HG02852 (cell line): ENCODE data around the gene RFC3.
"Not testable (repeated sequence)": the region's sequence is repeated elsewhere in the genome, so short reads cannot be mapped to it uniquely, and the experiment has no call there.

Experiments used
- ATAC-seq: cut with Tn5 transposase; IDR thresholded peaks from one replicate; pipeline ENCODE4 v1.9.1; 2021; ENCODE audit warnings: mild to moderate bottlenecking, moderate library complexity; ENCODE audit not compliant: unreplicated experiment

The RFC3 gene, protein sequence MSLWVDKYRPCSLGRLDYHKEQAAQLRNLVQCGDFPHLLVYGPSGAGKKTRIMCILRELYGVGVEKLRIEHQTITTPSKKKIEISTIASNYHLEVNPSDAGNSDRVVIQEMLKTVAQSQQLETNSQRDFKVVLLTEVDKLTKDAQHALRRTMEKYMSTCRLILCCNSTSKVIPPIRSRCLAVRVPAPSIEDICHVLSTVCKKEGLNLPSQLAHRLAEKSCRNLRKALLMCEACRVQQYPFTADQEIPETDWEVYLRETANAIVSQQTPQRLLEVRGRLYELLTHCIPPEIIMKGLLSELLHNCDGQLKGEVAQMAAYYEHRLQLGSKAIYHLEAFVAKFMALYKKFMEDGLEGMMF

DNA sequence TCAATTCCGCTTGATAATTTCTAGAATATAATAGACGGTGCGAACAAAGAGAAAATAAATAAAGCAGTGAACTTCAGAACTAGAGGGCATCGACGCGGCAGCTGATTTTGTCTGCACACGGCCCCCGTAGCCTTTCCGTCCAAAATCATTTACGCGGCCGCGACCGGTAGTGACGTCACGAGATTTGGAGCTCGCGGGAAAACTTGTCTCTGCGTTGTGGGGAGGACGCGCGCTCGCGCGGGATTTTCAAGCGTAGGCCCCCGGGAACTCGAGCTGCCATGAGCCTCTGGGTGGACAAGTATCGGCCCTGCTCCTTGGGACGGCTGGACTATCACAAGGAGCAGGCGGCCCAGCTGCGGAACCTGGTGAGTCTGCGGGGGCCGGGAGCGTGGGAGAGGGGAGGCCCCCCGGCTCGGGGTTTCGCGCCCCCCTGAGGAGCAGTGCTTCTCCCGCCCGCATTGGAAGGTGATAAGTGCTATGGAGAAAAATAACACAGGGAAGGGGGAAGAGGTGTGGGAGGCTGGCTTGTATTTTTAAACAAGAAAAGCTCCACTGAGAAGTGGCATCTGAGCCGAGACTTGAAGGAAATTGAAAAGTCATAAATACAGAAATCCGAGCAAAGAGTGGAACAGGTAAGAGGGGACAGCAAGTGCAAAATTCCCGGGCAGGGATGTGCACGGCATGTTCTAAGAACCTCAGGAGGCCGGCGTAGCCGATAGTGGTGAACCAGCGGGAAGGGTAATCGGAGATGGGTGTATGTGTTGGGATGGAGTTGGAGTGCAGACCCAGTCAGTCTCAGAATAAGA is at the start of gene RFC3:
TSS of gene RFC3 (plus strand) at position 249 of the 806 bp plus-strand sequence. CDS start at position 279, 30 bp downstream.
- ATAC-seq, result peak; percentile 98

DNA sequence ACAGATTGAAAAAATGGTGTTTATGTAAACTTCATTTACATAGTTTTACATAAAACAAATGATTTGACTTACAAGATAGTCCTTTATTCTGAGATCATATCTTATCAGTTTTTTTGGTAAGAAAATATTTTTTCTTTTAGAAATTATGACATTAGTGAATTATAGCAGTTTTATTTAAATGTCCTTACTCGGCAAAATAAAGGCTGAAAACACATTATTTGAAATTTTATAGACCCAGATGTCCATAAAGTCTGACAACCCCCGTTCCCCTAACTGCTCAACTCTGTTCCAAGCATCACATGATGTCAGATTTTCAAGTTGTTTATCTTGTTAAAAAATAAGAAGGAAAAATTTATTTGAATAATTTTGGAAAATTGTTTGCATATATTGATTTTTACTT is 46.7 kb upstream of the RFC3 start:
- no peak for ATAC-seq

DNA sequence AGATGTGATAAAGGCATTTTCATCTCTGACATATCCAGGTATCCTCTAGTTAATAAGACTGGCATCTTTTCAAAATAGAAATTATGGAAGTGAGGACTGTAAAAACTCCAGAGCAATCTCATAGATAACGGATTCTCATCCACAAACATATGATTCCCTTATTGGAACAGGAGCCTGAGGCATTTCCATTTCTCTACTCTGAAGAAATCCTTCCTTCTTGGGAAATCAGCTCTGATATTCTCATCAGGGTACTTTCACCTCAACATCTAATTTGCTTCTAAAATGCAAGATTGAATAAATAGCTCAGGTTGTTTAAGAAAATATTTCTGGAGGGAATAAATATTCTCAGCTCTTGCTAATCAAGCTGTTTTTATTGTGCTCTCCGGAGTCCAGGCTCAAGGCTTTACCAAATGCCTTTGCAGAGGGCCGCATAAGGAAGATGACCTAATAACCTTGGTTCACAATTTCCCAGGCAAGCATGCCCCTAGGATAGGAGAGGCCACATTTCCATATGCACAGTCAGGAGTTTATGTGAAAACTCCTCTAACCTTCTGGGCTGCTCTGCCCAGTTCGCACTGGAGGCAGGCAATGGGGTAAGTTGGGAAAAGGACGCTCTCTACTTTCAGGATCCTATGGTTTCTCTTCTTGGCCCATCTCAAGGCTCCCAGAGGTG is 44.0 kb upstream of the RFC3 start:
- no peak for ATAC-seq

DNA sequence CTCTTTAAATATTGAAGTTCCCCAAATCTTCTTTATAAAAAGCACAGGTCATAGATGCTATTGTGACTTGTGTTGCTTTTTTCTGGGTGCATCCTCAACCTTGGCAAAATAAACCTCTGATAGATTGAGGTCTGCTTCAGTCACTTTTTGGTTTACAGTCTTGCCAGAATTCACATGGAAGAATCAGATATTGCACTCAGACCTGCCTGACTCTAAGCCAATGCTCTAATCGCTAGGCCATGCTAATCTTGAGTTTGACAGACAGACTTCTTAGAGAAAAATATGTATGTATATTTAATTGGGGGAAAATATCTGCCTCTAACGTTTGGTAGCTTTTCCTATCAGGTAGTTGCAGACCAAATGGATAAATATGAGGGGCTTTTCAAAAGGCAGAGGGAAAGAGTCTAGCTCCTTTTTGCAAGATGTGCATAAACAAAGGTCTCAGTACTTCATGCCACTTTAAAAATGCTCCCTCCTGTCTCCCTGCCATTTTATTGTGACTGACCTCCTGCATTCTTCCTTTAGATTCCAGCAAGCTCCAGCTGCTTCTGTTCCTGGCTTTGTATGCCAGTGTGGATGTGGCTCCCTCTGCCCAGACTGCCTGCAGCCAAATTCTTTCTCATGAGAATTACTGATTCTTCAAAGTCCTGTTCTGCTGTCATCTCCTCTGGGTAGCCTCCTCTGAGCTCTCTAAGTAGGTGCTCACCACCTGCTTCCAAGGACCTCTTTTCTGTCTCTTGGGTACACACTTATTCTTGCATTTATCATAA is 42.4 kb upstream of the RFC3 start:
- no peak for ATAC-seq

DNA sequence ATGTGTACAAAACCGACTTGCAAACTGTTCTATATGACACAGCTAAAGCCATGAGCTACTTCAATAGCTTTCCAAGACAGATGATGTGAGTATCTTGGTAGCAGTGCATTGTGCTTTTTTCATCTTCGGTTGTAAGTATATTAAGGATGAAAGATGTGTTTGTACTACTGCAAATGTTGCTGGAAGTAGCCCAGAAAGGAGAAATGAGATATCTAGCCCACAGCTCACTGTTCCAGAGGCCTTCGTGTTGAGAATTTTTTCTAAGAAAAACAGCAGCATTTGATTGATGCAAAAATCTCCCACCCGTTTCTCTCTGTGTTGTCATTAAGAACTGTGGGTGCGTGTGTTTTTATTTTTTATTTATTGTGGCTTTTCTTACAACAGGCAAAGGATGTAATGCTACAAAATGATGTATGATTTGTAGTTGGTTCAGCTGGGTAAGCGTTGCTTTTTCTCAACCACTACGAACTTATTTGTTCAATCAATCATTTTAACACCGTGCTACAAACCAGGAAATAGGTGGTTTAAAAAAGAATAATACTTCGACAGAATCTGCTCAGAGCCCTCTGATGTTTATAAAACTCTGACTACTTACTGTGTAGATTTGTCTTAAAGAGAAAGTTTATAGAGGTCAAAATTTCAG is 41.6 kb upstream of the RFC3 start:
- no peak for ATAC-seq

DNA sequence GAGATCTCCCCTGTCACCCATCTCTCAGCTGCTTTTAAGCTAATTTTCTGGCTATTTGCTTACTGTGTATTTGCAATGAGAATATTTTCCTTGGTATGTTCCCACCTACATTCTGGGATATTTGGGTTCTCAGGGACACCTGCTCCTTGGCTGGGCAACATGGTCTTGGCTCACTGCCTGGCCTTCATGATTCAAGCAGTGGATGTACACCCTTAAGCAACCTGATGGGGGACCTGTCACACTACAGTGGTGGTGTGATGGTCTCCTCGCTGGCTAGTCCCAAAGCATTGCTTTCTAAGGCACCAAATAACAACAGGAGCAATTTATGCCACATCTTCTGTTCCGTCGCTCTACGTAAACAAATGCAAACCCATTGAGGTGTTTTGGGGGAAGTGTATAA is 35.3 kb upstream of the RFC3 start:
- ATAC-seq, result no peak

DNA sequence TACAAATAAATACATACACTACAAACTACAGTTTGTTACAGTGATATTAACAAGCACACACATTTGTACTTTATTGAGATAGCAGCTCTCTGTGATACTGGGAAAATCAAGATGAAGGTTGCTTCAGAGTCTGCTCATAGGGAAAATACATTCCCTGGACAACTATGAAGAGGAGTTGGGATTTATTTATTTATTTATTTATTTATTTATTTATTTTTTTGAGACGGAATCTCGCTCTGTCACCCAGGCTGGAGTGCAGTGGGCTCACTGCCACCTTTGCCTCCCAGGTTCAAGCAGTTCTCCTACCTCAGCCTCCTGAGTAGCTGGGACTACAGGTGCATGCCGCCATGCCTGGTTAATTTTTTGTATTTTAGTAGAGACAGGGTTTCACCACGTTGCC is 34.7 kb upstream of the RFC3 start:
- ATAC-seq, result not testable (repeated sequence)

DNA sequence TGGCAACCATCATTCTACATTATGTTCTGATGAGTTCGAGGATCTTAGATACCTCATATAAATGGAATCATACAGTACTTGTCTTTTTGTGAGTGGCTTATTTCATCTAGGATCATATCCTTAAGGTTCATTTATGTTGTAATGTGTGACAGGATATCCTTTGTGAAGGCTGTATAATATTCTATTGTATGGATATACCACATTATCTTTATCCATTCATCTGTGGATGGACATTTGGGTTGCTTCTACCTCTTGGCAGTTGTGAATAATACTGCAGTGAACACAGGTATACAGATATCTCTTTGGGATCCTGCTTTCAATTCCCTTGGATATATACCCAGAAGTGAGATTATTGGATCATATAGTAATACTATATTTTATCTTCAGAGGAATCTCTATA is 33.2 kb upstream of the RFC3 start:
- no peak for ATAC-seq

DNA sequence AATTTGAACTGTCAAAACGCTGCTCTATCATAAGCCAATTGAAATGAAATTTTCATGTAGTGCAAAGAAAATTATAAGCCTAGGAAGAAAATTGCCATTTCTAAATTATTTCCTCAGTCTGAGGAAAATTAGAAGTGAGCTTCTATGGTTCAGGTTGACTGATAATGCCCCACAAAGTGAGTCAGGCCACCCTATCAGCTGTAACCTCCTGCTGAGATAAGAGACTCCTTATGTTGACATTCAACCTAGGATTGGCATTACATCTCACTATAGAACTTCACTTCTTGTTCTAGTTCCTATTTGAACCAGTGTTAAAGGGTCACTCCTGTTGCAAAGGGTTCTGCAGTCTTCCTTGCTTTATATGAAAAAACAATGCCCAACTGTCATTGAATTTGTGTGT is 32.6 kb upstream of the RFC3 start:
- no peak for ATAC-seq

DNA sequence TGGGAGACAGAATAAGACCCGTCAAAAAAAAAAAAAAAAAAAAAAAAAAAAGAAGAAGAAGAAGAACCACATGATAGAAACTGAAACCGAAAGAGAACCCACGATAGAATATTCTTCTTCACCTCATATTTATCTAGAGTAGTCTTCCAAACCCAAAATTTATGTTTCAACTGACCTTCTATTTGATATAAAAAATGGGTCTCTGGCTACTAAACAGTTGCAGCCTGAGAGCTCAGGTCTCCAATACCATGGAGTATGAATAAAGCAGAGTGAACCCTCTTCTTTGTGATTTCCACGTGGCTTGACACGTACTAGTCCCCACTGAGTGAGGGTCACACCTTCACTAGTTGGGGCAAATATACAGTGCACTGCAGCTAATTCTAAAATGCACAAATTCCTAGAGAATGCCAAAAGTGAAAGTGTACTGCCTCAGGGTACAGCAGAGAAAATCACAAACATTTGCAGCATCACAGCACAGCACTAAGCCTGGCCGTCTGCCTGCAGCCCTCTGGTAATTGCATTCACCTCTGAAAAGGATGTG is 30.8 kb upstream of the RFC3 start:
- ATAC-seq, result peak; percentile 63

DNA sequence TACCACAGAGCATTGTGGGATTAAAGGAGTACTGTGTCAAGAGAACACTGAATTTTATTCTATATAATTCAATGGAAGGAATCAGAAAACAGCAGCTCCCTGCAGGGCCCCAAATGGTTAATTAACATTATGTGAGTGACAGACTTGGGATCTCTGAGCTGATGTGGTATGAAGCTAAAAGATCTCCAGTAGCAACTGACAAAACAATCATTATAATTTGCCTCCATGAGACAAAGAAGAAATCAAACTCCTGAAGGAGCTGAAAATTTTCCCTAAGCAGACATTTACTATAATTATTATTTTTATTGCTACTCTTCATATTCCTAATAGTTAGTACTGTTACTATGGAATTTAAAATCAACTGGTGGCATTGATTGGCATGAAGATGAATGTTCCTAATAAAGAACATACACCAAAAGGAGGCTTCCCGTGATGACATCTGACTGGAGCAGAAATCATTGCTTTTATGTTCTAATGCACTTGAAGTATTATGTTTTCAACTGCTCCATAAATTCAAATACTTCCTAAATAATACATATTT is 28.8 kb upstream of the RFC3 start:
- ATAC-seq, result no peak

DNA sequence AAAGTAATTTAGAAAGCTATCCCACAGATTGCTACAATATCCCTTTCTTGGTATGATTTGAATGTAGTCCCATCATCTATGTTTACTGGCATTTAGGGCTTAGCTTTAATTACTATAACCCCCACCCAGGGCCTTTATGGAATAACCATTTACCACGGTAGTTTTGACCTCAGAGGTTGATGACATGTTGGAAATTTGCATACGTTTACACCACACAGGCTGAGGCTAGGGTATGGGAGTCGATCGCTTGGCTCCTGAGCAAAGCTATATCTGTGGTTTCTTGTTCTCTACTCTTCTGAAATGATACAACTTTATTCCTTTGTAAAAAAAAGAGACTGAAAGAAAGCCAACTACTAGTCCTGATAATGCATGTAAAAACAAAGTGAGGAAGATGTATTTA is 28.2 kb upstream of the RFC3 start:
- no peak for ATAC-seq

DNA sequence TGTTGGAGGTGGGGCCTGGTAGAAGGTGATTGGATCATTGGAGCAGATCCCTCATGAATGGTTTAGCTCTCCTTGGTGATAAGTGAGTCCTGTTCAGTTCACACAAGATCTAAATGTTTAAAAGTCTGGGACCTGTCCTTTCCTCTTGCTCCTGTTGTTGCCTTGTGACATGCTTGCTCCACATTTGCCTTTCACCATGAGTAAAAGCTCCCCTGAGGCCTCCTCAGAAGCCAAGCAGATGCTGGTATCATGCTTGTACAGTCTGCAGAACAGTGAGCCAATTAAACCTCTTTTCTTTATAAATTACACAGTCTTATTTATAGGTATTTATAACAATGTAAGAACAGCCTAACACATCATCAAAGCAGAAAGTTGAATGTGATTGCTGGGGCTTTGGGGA is 24.2 kb upstream of the RFC3 start:
- no peak for ATAC-seq

DNA sequence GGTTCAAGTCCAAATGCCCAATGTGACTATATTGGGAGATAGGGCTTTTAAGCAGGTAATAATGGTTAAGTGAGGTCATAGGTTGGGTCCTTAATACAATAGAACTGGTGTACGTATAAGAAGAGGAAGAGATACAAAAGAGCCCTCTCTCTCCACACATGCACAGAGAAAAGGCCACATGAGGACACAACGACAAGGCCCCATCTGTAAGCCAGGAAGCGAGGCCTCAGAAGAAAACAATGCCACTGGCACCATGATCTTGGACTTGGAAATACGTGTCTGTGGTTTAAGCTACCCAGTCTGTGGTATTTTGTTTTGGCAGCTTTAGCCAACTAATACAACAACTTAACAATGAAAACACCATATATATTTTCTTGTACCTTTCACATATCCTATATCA is 23.4 kb upstream of the RFC3 start:
- ATAC-seq, result no peak

DNA sequence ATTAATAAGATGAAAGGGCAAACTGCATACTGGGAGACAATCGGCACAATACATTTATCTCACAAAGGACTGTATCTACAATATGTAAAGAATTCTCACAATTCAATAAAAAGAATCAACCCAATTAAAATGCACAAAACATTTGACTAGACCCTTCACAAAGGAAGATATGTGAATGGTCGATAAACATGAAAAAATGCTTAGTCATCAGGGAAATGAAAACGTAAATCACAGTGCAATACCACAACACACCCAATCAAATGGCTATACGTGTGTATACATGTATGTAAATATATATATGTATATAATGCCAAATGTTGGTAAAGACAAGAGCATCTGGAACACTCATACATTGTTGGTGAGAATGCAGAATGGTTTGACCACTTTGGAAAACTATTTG is 21.9 kb upstream of the RFC3 start:
- no peak for ATAC-seq

DNA sequence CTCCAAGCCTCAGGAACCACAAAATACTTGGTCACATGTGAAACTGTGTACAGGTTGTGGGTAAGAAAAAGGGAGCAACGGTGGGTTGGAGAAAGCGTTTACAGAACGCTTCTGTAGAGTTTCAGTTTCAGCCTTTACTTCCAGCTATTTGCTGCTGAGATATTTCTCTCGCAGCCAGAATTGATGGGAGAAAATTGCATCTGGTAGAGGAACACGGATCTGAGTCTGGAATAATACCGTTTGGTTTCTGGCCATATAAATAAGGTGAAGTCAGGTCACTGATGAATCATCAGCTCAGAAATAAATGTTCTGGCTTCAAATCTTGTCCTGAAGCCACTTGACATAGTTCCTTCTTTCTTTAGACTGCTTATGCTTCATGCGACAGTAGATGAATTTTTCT is 20.3 kb upstream of the RFC3 start:
- peak; percentile 75 for ATAC-seq

DNA sequence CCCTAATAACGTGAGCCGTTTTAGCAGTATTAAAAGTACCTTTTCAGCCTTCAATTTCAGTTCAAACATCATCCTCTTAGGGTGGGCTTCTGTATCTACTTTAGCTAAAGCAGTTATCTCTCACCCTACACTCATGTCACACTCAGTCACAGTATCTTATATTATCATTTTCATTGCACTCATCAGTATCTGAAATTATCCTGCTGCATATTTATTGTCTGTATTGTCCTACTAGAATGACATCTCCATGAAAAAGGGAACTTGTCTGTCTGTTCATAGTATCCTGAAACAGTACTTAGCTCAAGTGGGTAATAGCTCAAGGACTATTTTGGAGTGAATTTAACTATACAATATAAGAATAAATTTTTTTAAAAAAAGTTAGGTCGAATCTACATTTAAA is 19.9 kb upstream of the RFC3 start:
- peak; percentile 14 for ATAC-seq

DNA sequence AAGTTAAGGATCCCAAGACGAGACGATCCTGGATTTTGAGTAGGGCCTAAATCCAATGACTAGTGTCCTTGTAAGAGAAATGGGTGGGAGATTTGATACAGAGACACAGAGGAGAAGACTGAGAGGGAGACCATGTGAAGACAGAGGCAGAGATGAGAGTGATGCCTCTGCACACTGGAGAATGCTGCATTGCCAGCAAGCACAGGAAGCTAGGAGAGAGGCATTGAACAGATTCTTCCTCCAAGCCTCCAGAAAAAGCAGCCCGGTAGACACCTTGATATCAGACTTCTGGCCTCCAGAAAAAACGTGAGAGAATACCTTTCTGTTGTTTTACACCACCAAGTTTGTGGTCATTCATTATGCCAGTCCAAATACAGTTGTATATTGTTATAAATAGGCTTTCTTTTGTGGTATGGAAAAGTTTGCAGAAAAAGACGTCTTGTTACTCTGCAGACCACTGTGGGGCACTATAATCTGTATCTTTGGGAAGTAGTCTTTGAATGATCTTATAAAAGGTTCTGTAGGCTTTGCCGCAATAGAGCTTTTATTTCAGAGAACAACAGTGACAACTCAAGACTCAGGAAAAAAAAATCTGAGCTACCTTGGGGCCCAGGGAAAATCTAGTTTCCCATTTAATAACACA is 17.9 kb upstream of the RFC3 start:
- ATAC-seq, result no peak

DNA sequence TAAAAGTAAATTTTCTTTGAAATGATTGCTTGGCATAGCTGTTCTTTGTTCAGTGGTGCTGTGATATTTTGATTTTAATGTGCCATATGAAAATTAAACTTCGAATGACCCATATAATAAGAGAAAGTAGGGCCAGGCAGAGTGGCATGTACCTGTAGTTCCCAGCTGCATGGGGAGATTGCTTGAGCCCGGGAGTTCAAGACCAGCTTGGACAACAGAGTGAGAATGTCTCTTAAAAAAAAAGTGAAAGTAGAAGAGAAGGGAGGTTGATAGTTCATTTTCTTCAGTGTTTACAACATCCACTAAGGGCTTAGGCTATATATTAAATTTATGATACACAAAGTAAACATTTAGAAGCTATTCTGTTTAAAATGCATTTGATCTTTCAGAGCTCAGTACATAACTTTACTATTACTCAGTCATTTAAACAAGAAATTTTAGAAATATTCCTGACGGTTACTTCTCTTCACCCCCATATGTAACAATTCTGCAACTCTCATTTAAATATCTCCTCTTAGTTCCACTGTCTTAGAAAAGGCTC is 17.2 kb upstream of the RFC3 start:
- ATAC-seq, result no peak
